Hepatocyte (in vitro differentiated cells): ENCODE data around the gene SERPINA4. TPM values are rescaled to one million over a fixed set of nuclear protein-coding genes. Genes with fewer than 3 reads are reported as not detected.

Experiments used
- DNase-seq: peaks from one replicate; pipeline ENCODE4 v3.0.0-alpha.2; 2016; ENCODE audit warnings: low spot score
- H2AFZ ChIP-seq: fragments of 200-600 bp; sonication (generic); 2 replicates; pipeline ENCODE4 v1.6.0; 2016; ENCODE audit warnings: antibody characterized with exemption, mild to moderate bottlenecking
- H3K27ac ChIP-seq: fragments of 200-600 bp; sonication (generic); 2 replicates; pipeline ENCODE4 v1.5.1; 2016; ENCODE audit warnings: mild to moderate bottlenecking
- H3K27me3 ChIP-seq: fragments of 200-600 bp; sonication (generic); 2 replicates; pipeline ENCODE4 v1.6.1; 2016
- H3K36me3 ChIP-seq: fragments of 200-600 bp; sonication (generic); replicated peaks from 2 replicates; pipeline ENCODE4 v1.5.1; 2016; ENCODE audit warnings: low read depth; ENCODE audit not compliant: insufficient read depth
- H3K4me1 ChIP-seq: fragments of 200-600 bp; sonication (generic); 2 replicates; pipeline ENCODE4 v1.5.1; 2016; ENCODE audit warnings: mild to moderate bottlenecking, moderate library complexity; ENCODE audit not compliant: insufficient read depth
- H3K4me2 ChIP-seq: fragments of 200-600 bp; sonication (generic); 2 replicates; pipeline ENCODE4 v1.6.0; 2016
- H3K4me3 ChIP-seq: fragments of 200-600 bp; sonication (generic); 2 replicates; pipeline ENCODE4 v1.5.1; 2016; ENCODE audit warnings: mild to moderate bottlenecking
- H3K79me2 ChIP-seq: fragments of 200-600 bp; sonication (generic); 2 replicates; pipeline ENCODE4 v1.6.0; 2017; ENCODE audit warnings: mild to moderate bottlenecking
- H3K9me2 ChIP-seq: fragments of 200-600 bp; sonication (generic); replicated peaks from 2 replicates; pipeline ENCODE4 v1.6.0; 2017; ENCODE audit warnings: mild to moderate bottlenecking; ENCODE audit not compliant: insufficient read depth
- H3K9me3 ChIP-seq: fragments of 200-600 bp; sonication (generic); 2 replicates; pipeline ENCODE4 v1.5.1; 2016; ENCODE audit warnings: low read depth, mild to moderate bottlenecking
- H4K20me1 ChIP-seq: fragments of 200-600 bp; sonication (generic); 2 replicates; pipeline ENCODE4 v1.6.0; 2016; ENCODE audit warnings: mild to moderate bottlenecking; ENCODE audit not compliant: insufficient read depth, poor library complexity, severe bottlenecking
- EZH2 ChIP-seq: fragments of 200-600 bp; sonication (generic); IDR thresholded peaks from 2 replicates; pipeline ENCODE4 v1.6.1; 2016; ENCODE audit warnings: antibody characterized with exemption, mild to moderate bottlenecking, borderline replicate concordance
- EZH2phosphoT487 ChIP-seq: fragments of 200-600 bp; sonication (generic); IDR thresholded peaks from one replicate; pipeline ENCODE4 v1.6.1; 2018; ENCODE audit warnings: antibody characterized with exemption, mild to moderate bottlenecking, low read depth, moderate library complexity; ENCODE audit not compliant: unreplicated experiment, severe bottlenecking
- WGBS: methylation state at CpG from one replicate; pipeline ENCODE4 v1.1.6; 2016; ENCODE audit warnings: low lambda C conversion rate; ENCODE audit errors: missing lambda C conversion rate; 5-methylcytosine and 5-hydroxymethylcytosine counted together
- polyA plus RNA-seq: library from polyadenylated mRNA; unstranded; fragments of >200 nt; fragmentation: Nextera tagmentation; extraction: Ambion mirVana; gene quantifications from 2 replicates; pipeline ENCODE4 v1.2.1, GENCODE V29; 2016
- total RNA-seq: library from RNA; depleted of rRNA; stranded (reverse); fragments of >200 nt; gene quantifications from 2 replicates; pipeline ENCODE4 v1.2.3, GENCODE V29; 2014
- TF ChIP-seq, protein P1 (sequence below): fragments of 200-600 bp; sonication (generic); IDR thresholded peaks from 2 replicates; pipeline ENCODE4 v1.5.1; 2016; ENCODE audit warnings: antibody characterized with exemption, mild to moderate bottlenecking; ENCODE audit not compliant: poor library complexity

Gene SERPINA4
- total and polyA plus RNA-seq, 2 experiments from 2014 or later, result 27.8 to 35.2 TPM

DNA sequence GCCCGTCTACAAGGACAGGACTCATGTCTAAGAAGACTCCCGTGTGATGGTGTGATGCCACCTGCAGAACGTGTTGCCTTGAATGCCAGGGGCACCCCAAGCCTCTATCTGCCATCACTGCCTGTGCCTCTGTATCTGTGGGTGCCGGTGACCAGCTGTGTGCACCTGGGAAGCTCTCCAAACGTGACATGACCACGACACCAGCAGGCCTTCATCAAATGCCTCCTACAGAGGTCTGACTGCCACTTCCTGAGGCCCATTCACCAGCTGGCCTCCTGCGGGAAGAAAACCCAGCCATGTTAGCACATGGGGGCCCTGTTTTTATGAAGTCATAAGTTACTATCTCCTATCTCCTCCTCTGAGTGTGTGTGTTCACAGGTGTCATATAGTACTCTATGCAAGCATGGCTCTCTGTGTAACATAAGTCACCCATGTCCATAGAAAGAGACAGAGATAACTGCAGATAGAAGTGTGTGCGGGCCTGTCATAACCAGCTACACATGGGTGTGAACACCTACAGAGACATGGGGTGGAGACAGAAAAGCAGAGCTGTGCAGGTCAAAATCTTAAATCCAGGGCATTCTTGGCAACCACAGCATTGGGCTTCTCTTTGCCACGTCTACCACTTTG, 18.3 kb upstream of the SERPINA4 start:
- Histone ChIP-seq H3K36me3 (no peaks in the 10 kb centered on the region), H3K4me2 (no peak overlapping the region), H3K9me3 (no peaks in the 10 kb centered on the region), H3K79me2 (no peaks in the 10 kb centered on the region), H3K27ac (no peak overlapping the region), H4K20me1 (no peaks in the 10 kb centered on the region), H3K4me1 (peaks cover 6% of the 10 kb centered on the region), H3K27me3 (no peaks in the 10 kb centered on the region), H3K4me3 (no peak overlapping the region), H2AFZ (no peak overlapping the region), H3K9me2 (no peaks in the 10 kb centered on the region)
- no peak for TF ChIP-seq EZH2phosphoT487
- TF ChIP-seq, protein P1, sequence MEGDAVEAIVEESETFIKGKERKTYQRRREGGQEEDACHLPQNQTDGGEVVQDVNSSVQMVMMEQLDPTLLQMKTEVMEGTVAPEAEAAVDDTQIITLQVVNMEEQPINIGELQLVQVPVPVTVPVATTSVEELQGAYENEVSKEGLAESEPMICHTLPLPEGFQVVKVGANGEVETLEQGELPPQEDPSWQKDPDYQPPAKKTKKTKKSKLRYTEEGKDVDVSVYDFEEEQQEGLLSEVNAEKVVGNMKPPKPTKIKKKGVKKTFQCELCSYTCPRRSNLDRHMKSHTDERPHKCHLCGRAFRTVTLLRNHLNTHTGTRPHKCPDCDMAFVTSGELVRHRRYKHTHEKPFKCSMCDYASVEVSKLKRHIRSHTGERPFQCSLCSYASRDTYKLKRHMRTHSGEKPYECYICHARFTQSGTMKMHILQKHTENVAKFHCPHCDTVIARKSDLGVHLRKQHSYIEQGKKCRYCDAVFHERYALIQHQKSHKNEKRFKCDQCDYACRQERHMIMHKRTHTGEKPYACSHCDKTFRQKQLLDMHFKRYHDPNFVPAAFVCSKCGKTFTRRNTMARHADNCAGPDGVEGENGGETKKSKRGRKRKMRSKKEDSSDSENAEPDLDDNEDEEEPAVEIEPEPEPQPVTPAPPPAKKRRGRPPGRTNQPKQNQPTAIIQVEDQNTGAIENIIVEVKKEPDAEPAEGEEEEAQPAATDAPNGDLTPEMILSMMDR, result no peak
- TF ChIP-seq EZH2, result no peak
- WGBS, result 86% methylated on average over 9 of the region's 9 CpGs
- DNase-seq, result no peak

DNA sequence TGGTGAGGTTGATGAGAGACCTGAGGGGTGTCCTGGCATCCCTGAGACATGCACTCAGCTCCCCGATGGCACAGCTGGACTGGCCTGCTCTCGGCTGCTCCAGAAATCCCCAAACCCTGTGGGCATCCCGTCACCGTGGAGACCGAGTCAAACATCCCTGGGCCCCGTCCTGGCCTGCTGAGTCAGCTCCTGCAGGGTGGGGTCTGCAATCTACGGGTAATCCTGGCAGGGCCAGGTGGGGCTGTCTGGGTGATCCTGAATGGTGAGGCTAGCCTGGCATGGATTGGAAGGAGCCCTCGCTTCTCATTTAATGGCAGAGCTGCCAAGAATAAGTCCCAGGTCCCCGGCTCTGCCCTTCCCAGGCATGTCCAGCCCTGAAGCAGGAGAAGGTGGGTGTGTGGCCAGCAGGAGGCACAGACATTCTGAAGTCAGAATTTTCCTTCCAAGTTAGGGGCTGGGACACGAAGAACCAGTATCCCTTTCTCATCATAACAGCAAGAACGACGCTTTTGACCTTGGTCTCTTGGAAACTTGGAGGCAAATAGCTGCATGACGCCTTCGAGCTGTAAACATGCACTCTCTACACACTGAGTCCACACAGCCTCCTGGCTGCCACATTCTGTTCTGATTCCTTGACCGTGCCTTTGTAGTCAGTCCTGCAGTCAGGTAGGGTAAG, 17.7 kb upstream of the SERPINA4 start:
- DNase-seq, result no peak
- Histone ChIP-seq H3K4me3 (no peak overlapping the region), H3K27me3 (no peaks in the 10 kb centered on the region), H3K9me2 (no peaks in the 10 kb centered on the region), H3K27ac (no peak overlapping the region), H3K36me3 (no peaks in the 10 kb centered on the region), H3K9me3 (no peaks in the 10 kb centered on the region), H4K20me1 (no peaks in the 10 kb centered on the region), H3K4me2 (no peak overlapping the region), H3K4me1 (peaks cover 6% of the 10 kb centered on the region), H3K79me2 (no peaks in the 10 kb centered on the region), H2AFZ (no peak overlapping the region)
- TF ChIP-seq, protein P1, result no peak
- TF ChIP-seq EZH2phosphoT487 (no peak), EZH2 (no peak)
- WGBS, result 79% methylated on average over 15 of the region's 15 CpGs

- Histone ChIP-seq H3K27ac (no peak overlapping the region), H2AFZ (no peak overlapping the region), H3K36me3 (no peaks in the 10 kb centered on the region), H3K9me3 (no peaks in the 10 kb centered on the region), H3K4me3 (no peak overlapping the region), H3K4me2 (no peak overlapping the region), H3K79me2 (no peaks in the 10 kb centered on the region), H4K20me1 (no peaks in the 10 kb centered on the region), H3K9me2 (no peaks in the 10 kb centered on the region), H3K27me3 (no peaks in the 10 kb centered on the region), H3K4me1 (peaks cover 6% of the 10 kb centered on the region)
- 67% methylated on average over 7 of the region's 7 CpGs for WGBS
- TF ChIP-seq EZH2, result no peak
- TF ChIP-seq EZH2phosphoT487, result no peak
- TF ChIP-seq, protein P1, result no peak
- no peak for DNase-seq
These were observed 16.5 kb upstream of the SERPINA4 start for GRCh38 chr14:94544726-94545125.
